Loucy (cell line): ENCODE measurements around the gene APOO.

Experiments used
- H2AFZ ChIP-seq: fragments of 200-600 bp; sonication (generic); 2 replicates; pipeline ENCODE4 v1.6.0; 2016; ENCODE audit warnings: antibody characterized with exemption, mild to moderate bottlenecking, low read length, moderate library complexity
- H3F3A ChIP-seq: fragments of 200-600 bp; 2 replicates; pipeline ENCODE4 v1.6.0; 2016; ENCODE audit warnings: antibody characterized with exemption, low read depth, mild to moderate bottlenecking
- H3K27me3 ChIP-seq: fragments of 200-600 bp; sonication (generic); 2 replicates; pipeline ENCODE4 v1.6.1; 2014; ENCODE audit warnings: low read length, mild to moderate bottlenecking; ENCODE audit not compliant: insufficient read depth, poor library complexity, severe bottlenecking
- H3K36me3 ChIP-seq: fragments of 200-600 bp; sonication (generic); 2 replicates; pipeline ENCODE4 v1.6.1; 2016; ENCODE audit warnings: low read length; ENCODE audit not compliant: insufficient read depth
- H3K4me1 ChIP-seq: fragments of 200-600 bp; sonication (generic); 2 replicates; pipeline ENCODE4 v1.5.1; 2014; ENCODE audit warnings: low read length, mild to moderate bottlenecking; ENCODE audit not compliant: insufficient read depth, poor library complexity, severe bottlenecking
- H3K4me2 ChIP-seq: fragments of 200-600 bp; sonication (generic); 2 replicates; pipeline ENCODE4 v1.6.0; 2014; ENCODE audit warnings: antibody characterized with exemption, low read length, low read depth, mild to moderate bottlenecking; ENCODE audit not compliant: poor library complexity, severe bottlenecking
- H3K4me3 ChIP-seq: fragments of 200-600 bp; sonication (generic); 2 replicates; pipeline ENCODE4 v1.5.1; 2014; ENCODE audit warnings: low read length, mild to moderate bottlenecking, mixed read lengths; ENCODE audit not compliant: poor library complexity, severe bottlenecking
- H3K79me2 ChIP-seq: fragments of 200-600 bp; sonication (generic); 2 replicates; pipeline ENCODE4 v1.6.1; 2014; ENCODE audit warnings: low read length; ENCODE audit not compliant: insufficient read depth
- H3K9ac ChIP-seq: fragments of 200-600 bp; sonication (generic); 2 replicates; pipeline ENCODE4 v1.6.0; 2014; ENCODE audit warnings: mild to moderate bottlenecking, low read depth, low read length, moderate library complexity; ENCODE audit not compliant: poor library complexity, severe bottlenecking
- H3K9me2 ChIP-seq: fragments of 200-600 bp; sonication (generic); replicated peaks from 2 replicates; pipeline ENCODE4 v1.6.1; 2016; ENCODE audit warnings: low read depth, low read length, mixed read lengths
- H3K9me3 ChIP-seq: fragments of 200-600 bp; sonication (generic); 2 replicates; pipeline ENCODE4 v1.6.1; 2014; ENCODE audit warnings: mild to moderate bottlenecking, antibody characterized with exemption, low read length, low read depth; ENCODE audit not compliant: insufficient read depth
- H4K20me1 ChIP-seq: fragments of 200-600 bp; sonication (generic); 2 replicates; pipeline ENCODE4 v1.6.0; 2014; ENCODE audit warnings: antibody characterized with exemption, low read length, mild to moderate bottlenecking; ENCODE audit not compliant: insufficient read depth, poor library complexity, severe bottlenecking
- EZH2phosphoT487 ChIP-seq: fragments of 200-600 bp; IDR thresholded peaks from 2 replicates; pipeline ENCODE4 v1.6.1; 2018; ENCODE audit warnings: antibody characterized with exemption, mild to moderate bottlenecking, moderate library complexity, borderline replicate concordance
- TF ChIP-seq, protein P1 (sequence below): fragments of 200-600 bp; sonication (generic); conservative IDR thresholded peaks from 2 replicates; pipeline ENCODE4 v1.5.1; 2014; ENCODE audit warnings: mild to moderate bottlenecking, antibody characterized with exemption, low read length

The APOO gene

DNA sequence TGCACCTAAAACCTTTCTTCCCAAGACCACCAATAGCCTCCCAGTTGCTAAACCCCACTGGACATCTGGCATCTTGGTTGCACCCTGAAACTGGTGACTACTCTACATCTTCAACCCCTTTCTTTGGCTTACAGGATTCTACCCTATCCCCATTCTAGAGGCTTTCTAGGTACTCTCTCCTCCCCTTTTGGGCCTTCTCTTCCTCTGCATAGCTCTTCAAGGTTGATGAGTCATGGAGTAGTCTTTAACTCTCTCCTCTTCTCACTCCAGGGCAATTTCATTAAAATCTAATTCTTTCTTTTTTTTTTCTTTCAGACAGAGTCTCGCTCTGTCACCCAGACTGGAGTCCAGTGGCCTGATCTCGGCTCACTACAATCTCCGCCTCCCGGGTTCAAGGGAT, 16.8 kb downstream of the APOO start:
- Histone ChIP-seq H3K27me3 (no peaks in the 10 kb centered on the region), H3K9ac (no peak overlapping the region), H3K9me3 (no peaks in the 10 kb centered on the region), H3K4me3 (no peak overlapping the region), H2AFZ (no peak overlapping the region), H4K20me1 (no peaks in the 10 kb centered on the region), H3K4me2 (no peak overlapping the region), H3K79me2 (no peaks in the 10 kb centered on the region), H3F3A (no peaks in the 10 kb centered on the region), H3K9me2 (no peaks in the 10 kb centered on the region), H3K36me3 (no peaks in the 10 kb centered on the region), H3K4me1 (no peaks in the 10 kb centered on the region)
- TF ChIP-seq EZH2phosphoT487, result no peak
- TF ChIP-seq, protein P1, sequence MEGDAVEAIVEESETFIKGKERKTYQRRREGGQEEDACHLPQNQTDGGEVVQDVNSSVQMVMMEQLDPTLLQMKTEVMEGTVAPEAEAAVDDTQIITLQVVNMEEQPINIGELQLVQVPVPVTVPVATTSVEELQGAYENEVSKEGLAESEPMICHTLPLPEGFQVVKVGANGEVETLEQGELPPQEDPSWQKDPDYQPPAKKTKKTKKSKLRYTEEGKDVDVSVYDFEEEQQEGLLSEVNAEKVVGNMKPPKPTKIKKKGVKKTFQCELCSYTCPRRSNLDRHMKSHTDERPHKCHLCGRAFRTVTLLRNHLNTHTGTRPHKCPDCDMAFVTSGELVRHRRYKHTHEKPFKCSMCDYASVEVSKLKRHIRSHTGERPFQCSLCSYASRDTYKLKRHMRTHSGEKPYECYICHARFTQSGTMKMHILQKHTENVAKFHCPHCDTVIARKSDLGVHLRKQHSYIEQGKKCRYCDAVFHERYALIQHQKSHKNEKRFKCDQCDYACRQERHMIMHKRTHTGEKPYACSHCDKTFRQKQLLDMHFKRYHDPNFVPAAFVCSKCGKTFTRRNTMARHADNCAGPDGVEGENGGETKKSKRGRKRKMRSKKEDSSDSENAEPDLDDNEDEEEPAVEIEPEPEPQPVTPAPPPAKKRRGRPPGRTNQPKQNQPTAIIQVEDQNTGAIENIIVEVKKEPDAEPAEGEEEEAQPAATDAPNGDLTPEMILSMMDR, result no peak

DNA sequence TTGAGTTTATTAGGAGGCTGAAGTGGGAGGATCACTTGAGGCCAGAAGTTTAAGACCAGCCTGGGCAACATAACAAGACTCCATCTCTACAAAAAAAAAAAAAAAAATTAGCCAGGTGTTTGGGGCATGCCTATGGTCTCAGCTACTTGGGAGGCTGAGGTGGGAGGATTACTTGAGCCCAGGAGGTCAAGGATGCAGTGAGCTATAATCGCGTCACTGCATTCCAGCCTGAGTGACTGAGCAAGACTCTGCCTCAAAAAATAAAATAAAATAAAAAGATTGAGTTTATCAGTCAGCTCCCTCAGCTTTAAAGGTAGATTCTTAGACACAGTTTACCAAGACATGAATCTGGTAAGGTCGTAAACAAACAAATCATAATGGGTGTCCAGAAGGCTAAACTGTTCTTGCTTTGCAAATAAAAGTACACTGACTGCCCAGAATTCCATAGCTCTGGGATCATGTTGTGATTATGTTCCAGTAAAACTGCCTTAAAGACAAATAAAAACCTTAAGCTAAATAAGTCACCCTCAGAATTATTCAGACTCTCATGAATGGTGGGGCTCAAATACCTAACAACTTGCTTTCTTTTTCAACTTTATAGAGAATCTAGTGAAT, 18.7 kb downstream of the APOO start:
- Histone ChIP-seq H2AFZ (no peak overlapping the region), H3K36me3 (no peaks in the 10 kb centered on the region), H3K4me2 (no peak overlapping the region), H3F3A (no peaks in the 10 kb centered on the region), H3K27me3 (no peaks in the 10 kb centered on the region), H3K9me3 (no peaks in the 10 kb centered on the region), H3K9me2 (no peaks in the 10 kb centered on the region), H3K4me3 (no peak overlapping the region), H3K79me2 (no peaks in the 10 kb centered on the region), H3K9ac (no peak overlapping the region), H3K4me1 (no peaks in the 10 kb centered on the region), H4K20me1 (no peaks in the 10 kb centered on the region)
- TF ChIP-seq EZH2phosphoT487, result no peak
- TF ChIP-seq, protein P1, result no peak

DNA sequence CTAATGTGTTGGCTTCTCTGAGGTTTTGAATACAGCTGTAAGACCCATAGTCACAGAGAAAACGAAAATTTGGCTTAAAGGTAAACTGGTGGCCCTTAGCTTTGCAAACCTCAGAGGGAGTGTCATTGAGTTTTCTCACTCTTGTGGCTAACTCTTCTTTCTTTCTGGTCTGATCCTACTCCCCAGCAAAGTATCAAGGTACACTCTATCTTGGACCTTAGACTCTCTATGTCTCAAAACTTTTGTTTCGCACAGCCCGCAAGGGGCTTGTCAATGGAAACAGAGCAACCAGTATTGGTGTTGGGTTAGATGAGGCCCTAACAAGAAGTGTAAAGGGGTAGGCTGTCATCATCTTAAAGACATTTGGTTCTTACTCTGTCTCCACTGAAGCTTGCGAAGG, 19.8 kb downstream of the APOO start:
- Histone ChIP-seq H3K9ac (no peak overlapping the region), H3K36me3 (no peaks in the 10 kb centered on the region), H3K4me2 (no peak overlapping the region), H3K27me3 (no peaks in the 10 kb centered on the region), H2AFZ (no peak overlapping the region), H3K79me2 (no peaks in the 10 kb centered on the region), H3K4me3 (no peak overlapping the region), H4K20me1 (no peaks in the 10 kb centered on the region), H3F3A (no peaks in the 10 kb centered on the region), H3K9me3 (no peaks in the 10 kb centered on the region), H3K9me2 (no peaks in the 10 kb centered on the region), H3K4me1 (no peaks in the 10 kb centered on the region)
- TF ChIP-seq, protein P1, result no peak
- no peak for TF ChIP-seq EZH2phosphoT487
